SJSA1 (cell line): Measurements from ENCODE around the gene HMCN2. TPM values are rescaled to one million over a fixed set of nuclear protein-coding genes. Genes with fewer than 3 reads are reported as not detected.

ENCODE experiments used
- DNase-seq, 2 experiments: peaks; one replicate each; pipeline ENCODE4 v3.0.0-alpha.2; 2015 to 2020; ENCODE audit warnings: low spot score in 2 of 2, low read depth in 1 of 2
- H3K27ac ChIP-seq: fragments of 250-450 bp; sonication (Bioruptor Pico); 2 replicates; pipeline ENCODE4 v1.5.1; 2020; ENCODE audit warnings: mild to moderate bottlenecking, moderate library complexity
- H3K27me3 ChIP-seq: fragments of 250-450 bp; sonication (Bioruptor Pico); replicated peaks from 2 replicates; pipeline ENCODE4 v1.5.1; 2020; ENCODE audit warnings: mild to moderate bottlenecking, moderate library complexity
- H3K36me3 ChIP-seq: fragments of 250-450 bp; sonication (Bioruptor Pico); 2 replicates; pipeline ENCODE4 v1.5.1; 2020; ENCODE audit warnings: mild to moderate bottlenecking
- H3K4me1 ChIP-seq: fragments of 250-450 bp; sonication (Bioruptor Pico); replicated peaks from 2 replicates; pipeline ENCODE4 v1.6.1; 2021; ENCODE audit warnings: mild to moderate bottlenecking
- H3K4me3 ChIP-seq: fragments of 250-450 bp; sonication (Bioruptor Pico); 2 replicates; pipeline ENCODE4 v1.5.1; 2020; ENCODE audit warnings: mild to moderate bottlenecking
- H3K9me3 ChIP-seq: fragments of 250-450 bp; sonication (Bioruptor Pico); replicated peaks from 2 replicates; pipeline ENCODE4 v1.5.1; 2020; ENCODE audit warnings: mild to moderate bottlenecking
- total RNA-seq: library from RNA; depleted of rRNA; stranded (reverse); fragments of >200 nt; shearing (Covaris generic); gene quantifications from 2 replicates; pipeline ENCODE4 v1.2.3, GENCODE V29; 2014

Gene HMCN2
- total RNA-seq, 1 experiment from 2014 or later, result 1.9 TPM

DNA sequence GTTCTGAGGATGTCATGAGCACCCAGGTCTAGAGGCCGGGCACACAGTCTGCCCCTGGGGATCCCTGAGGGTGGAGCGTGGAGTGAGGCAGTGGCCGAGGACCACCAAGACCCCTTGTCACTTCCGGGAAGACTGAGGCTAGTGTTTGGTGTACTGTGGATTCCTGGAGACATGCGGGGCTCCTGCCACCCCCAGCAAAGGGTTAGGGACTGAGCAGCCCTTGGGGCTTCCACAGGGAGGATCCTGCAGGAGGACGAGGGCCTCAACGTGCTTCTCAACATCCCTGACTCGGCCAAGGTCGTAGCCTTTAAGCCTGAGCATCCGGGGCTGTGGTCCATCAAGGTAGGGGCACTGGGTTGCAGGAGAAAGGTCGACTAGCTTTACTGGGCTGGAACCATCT, 29.9 kb downstream of the HMCN2 start:
- H3K36me3 ChIP-seq, result no peaks in the 10 kb centered on the region
- H3K4me1 ChIP-seq, result no peaks in the 10 kb centered on the region
- H3K27me3 ChIP-seq, result peaks cover 5% of the 10 kb centered on the region; the same call in 1 of the 2 replicates
- H3K27ac ChIP-seq, result no peak overlapping the region
- H3K9me3 ChIP-seq, result no peaks in the 10 kb centered on the region
- no peak overlapping the region for H3K4me3 ChIP-seq
- no peak for DNase-seq

DNA sequence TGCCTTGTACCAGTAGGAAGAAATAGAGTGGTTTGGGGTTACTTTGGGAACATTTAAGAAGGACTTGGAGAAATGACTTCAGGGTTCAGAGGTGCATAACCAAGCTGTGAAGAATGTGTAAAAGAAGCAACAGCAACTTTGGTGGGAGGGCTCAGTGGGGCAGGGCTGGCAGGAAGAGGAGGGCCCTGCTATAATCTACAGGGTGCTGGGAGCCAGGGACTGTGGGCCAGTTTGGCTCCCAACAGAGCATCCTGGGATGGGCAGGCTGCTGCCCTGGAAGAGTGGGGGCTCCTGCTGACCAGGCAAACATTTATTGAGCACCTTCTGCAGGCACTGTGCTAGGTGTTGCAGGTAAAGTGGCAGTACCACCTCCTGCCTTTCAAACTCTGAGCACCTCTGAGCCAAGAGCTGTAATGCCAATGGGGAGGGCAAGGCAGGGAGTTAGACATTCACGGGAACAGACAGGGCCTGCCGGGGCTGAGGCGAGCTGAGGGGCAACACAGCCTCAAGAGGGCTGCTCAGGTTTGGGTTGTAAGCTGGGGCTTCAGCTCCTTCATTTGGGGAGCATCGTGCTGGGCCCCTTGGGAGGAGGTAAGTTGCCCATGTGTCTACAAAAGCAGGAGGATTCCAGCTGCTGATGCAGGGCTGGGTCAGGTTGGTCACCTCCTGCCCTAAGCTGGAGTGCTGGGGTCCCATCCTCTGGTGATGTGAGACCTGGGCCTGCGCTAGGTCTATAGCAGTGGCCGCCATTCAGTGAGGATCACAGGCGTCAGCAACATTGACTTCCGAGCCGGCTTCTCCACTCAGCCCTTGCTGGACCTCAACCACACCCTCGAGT, 30.6 kb downstream of the HMCN2 start:
- no peaks in the 10 kb centered on the region for H3K36me3 ChIP-seq
- no peaks in the 10 kb centered on the region for H3K9me3 ChIP-seq

DNA sequence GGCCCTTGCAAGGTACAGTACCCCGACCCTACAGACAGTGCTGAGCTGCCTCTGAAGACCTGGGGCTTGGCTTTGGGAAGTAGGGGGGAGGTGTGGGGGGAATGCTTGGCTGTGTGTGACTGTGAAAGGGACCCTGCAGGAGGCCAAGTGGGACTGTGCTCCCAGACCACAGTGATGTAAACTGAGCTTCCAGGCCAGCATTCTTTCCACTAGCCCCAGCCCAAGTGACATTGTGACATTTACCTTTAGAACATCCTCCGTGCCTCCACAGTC, 31.2 kb downstream of the HMCN2 start:
- no peaks in the 10 kb centered on the region for H3K9me3 ChIP-seq

More for the DNA sequence above, 30.6 kb downstream of the HMCN2 start:
- Histone ChIP-seq H3K27ac (no peak overlapping the region), H3K4me1 (no peaks in the 10 kb centered on the region), H3K4me3 (no peak overlapping the region), H3K27me3 (peaks cover 5% of the 10 kb centered on the region; the same call in 1 of the 2 replicates)
- no peak for DNase-seq

DNA sequence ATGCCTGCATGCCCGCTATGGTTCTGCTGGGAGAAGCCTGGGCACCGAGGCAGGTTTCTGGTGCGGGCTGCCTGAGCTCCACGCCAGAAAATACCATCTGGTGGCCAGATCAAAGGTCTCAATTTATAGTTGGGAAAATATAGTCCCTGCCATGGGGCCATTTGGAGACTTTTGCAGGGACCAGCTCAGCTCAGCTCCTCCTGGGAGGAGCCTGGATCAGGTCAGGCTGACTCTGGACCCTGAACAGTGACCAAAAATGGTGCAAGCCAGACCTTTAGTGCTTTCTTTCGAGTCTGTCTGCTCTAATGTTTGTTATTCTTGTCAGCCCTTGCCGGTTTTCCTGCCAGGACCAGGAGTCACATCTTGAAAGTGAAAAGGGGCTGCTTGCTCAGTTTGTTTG, 31.8 kb downstream of the HMCN2 start:
- Histone ChIP-seq H3K36me3 (no peaks in the 10 kb centered on the region), H3K27ac (no peak overlapping the region), H3K9me3 (no peaks in the 10 kb centered on the region), H3K27me3 (peaks cover 3% of the 10 kb centered on the region; the same call in 1 of the 2 replicates), H3K4me1 (0 out of 2 replicates have a peak, but pooled peaks cover 5% of the 10 kb centered on the region), H3K4me3 (no peak overlapping the region)
- no peak for DNase-seq

More for the DNA sequence above, 31.2 kb downstream of the HMCN2 start:
- H3K27ac ChIP-seq, result no peak overlapping the region
- 0 out of 2 replicates have a peak, but pooled peaks cover 5% of the 10 kb centered on the region for H3K4me1 ChIP-seq
- peaks cover 5% of the 10 kb centered on the region; the same call in 1 of the 2 replicates for H3K27me3 ChIP-seq
- no peaks in the 10 kb centered on the region for H3K36me3 ChIP-seq
- no peak for DNase-seq
- no peak overlapping the region for H3K4me3 ChIP-seq

DNA sequence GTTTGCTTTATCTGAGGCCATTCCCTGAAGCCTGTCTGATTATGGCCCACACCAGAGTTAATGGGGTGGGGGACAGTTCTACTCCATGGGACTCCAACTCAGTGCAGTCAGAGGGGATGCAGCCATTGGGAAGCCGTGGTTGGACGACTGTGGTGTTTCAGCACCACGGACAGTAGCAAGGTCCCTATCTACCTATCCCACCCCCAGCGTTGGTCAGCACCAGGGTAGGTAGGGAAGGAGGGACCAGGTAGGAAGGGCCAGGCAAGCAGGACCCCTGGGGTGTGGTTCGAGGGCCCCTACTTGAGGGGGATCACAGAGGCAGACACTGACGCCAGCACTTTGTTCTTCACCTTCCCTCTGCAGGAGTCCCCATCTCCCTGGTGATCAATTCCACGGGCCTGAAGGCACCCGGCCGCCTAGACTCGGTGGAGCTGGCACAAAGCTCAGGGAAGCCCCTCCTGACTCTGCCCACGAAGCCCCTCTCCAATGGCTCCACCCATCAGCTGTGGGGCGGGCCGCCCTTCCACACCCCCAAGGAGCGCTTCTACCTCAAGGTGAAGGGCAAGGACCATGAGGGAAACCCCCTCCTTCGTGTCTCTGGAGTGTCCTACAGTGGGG, 33.2 kb downstream of the HMCN2 start:
- DNase-seq, result no peak
- no peak overlapping the region for H3K27ac ChIP-seq
- H3K36me3 ChIP-seq, result no peaks in the 10 kb centered on the region
- H3K9me3 ChIP-seq, result no peaks in the 10 kb centered on the region
- no peak overlapping the region for H3K4me3 ChIP-seq
- 0 out of 2 replicates have a peak, but pooled peaks cover 5% of the 10 kb centered on the region for H3K4me1 ChIP-seq
- H3K27me3 ChIP-seq, result peaks cover 3% of the 10 kb centered on the region

DNA sequence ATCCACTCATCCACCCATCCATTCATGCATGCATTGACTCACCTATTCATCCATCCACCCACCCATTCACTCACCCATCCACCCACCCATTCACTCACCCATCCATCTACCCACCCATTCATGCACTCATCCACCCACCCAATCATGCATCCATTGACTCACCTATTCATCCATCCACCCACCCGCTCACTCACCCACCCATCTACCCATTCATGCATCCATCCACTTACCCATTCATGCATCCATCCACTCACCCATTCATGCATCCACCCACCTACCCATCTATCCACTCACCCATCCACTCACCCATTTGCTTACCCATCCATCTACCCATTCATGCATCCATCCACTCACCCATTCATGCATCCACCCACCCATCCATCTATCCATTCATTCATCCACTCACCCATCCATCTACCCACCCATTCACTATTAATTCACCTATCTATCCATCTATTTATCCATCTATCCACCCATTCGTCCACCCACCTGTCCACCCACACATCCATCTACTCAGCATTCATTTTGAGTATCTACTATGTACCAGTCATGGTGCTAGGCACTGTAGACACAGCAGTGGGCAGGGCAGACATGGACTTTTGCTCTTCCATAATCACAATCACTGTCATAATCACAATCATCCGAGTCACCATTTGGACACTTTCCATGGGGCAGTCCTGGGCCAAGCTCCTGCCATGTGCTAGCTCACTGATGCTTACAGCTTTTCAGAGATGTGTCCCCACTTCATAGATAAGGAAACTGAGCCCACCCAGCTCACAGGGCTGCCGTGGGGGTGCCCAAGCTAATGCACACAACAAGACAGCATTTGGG, 34.4 kb downstream of the HMCN2 start:
- Histone ChIP-seq H3K36me3 (no peaks in the 10 kb centered on the region), H3K27ac (no peak overlapping the region), H3K4me1 (0 out of 2 replicates have a peak, but pooled peaks cover 5% of the 10 kb centered on the region), H3K27me3 (peaks cover 14% of the 10 kb centered on the region), H3K4me3 (no peak overlapping the region), H3K9me3 (no peaks in the 10 kb centered on the region)
- no peak for DNase-seq

DNA sequence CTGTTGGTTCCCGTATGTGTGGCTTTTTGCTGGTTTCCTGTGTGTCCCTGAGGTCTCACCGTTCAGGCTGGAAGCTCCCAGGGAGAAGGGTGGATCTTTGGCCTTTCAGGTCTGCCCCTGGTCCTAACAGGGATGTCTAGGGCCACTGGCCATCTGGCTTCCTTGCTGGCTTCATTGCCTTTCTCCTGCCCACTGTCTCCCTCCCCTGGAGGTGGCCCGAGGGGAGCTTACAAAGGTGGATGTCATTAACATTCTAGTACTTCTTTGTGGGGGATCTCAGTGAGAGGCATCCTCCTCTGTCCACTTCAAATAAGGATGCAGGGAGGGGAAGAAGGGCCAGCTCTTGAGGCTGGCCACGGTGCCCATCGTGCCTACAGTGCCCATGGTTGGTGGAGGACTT, 35.2 kb downstream of the HMCN2 start:
- Histone ChIP-seq H3K9me3 (no peaks in the 10 kb centered on the region), H3K36me3 (no peaks in the 10 kb centered on the region), H3K4me1 (0 out of 2 replicates have a peak, but pooled peaks cover 5% of the 10 kb centered on the region), H3K27me3 (peaks cover 14% of the 10 kb centered on the region), H3K27ac (no peak overlapping the region), H3K4me3 (no peak overlapping the region)
- no peak for DNase-seq

DNA sequence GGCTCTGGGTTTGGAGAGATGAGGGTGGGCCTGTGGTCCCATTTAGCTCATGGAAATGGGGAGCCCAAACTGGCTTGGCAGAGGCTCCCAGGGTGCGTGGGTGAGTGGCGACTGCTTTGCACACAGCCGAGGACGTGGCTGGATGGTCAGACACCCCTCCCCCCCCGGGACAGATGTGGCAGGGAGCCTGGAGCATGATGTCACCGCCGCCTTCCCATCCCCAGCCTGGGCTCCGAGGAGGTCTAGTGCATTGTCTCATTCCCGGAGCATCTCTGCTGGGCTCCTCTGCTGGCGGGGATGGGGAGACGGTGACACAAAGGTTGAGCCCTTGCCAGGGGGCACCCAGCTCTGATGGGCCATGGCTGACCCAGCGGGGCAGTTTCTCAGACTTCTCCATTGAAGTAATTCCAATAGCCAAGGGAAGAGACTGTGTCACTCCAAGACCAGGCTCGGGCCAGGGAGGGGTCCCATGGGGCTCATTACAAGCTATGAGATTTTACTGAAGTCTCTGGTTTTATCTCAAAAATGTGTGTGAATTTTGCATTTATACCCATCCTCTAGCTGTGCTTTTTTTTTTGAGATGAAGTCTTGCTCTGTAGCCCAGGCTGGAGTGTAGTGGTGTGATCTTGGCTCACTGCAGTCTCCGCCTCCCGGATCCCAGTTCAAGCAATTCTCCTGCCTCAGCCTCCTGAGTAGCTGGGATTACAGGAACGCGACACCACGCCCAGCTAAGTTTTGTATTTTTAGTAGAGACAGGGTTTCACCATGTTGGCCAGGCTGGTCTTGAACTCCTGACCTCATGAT, 36.1 kb downstream of the HMCN2 start:
- Histone ChIP-seq H3K4me3 (no peak overlapping the region), H3K27ac (no peak overlapping the region), H3K9me3 (no peaks in the 10 kb centered on the region), H3K4me1 (0 out of 2 replicates have a peak, but pooled peaks cover 5% of the 10 kb centered on the region), H3K27me3 (peaks cover 14% of the 10 kb centered on the region), H3K36me3 (no peaks in the 10 kb centered on the region)
- DNase-seq, result no peak

DNA sequence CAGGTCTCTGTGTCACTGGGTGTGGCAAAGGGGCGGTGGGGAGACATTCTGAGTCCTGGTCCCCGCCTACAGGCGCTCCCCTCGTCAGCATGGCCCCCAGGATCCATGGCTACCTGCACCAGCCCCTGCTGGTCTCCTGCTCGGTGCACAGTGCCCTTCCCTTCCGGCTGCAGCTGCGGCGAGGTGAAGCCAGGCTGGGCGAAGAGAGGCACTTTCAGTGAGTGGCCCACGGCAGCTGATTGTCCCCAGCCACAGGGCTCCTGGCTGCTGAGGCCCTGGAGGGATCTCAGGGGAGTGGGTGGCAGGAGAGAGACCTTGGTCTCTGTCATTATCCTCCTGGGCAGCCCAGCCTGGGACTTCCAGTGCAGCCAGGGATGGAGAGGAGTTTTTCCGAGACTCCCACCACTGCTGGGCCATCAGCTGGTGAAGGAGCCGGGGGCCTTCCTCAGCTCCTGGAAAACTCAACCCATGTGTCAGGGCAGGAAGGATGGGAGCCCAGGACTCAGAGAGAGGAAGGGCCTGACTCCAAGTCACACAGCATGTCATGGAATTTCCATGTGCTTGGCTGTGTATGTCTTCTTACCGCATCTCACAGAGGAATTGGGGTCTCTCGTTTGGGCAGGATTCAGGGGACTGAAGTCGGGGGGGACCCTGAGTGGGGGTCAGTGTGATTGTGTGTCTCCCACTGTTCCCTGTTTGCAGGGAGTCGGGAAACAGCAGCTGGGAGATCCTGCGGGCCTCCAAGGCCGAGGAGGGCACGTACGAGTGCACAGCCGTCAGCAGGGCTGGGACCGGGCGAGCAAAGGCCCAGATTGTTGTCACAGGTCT, 37.4 kb downstream of the HMCN2 start:
- Histone ChIP-seq H3K36me3 (no peaks in the 10 kb centered on the region), H3K27ac (no peak overlapping the region), H3K9me3 (no peaks in the 10 kb centered on the region), H3K4me3 (no peak overlapping the region), H3K4me1 (0 out of 2 replicates have a peak, but pooled peaks cover 5% of the 10 kb centered on the region), H3K27me3 (peaks cover 14% of the 10 kb centered on the region)
- no peak for DNase-seq

DNA sequence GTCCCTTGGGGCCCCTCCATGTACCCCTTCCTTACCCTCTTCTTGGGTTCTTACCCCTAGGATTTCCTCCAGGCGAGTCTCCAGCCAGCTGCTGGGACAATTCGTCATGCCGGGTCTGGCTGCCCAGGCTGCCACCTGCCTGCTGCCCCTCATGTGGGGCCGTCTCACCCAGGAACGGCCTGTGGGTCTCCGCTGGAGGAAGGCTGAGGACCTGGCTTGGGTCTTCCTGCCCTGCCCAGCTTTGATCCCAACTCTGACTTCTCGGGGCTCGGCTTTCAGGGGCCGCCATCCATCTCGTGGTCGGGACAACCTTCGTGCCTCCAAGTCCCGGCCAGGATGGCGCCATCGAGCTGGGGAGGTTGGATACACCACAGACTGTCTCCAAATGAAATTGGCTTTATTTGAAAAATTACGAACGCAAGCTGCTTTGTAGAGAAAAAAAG, 38.1 kb downstream of the HMCN2 start:
- DNase-seq, result no peak
- H3K36me3 ChIP-seq, result no peaks in the 10 kb centered on the region
- H3K4me1 ChIP-seq, result 0 out of 2 replicates have a peak, but pooled peaks cover 5% of the 10 kb centered on the region
- H3K27me3 ChIP-seq, result peaks cover 14% of the 10 kb centered on the region
- H3K4me3 ChIP-seq, result no peak overlapping the region
- H3K27ac ChIP-seq, result no peak overlapping the region
- no peaks in the 10 kb centered on the region for H3K9me3 ChIP-seq

DNA sequence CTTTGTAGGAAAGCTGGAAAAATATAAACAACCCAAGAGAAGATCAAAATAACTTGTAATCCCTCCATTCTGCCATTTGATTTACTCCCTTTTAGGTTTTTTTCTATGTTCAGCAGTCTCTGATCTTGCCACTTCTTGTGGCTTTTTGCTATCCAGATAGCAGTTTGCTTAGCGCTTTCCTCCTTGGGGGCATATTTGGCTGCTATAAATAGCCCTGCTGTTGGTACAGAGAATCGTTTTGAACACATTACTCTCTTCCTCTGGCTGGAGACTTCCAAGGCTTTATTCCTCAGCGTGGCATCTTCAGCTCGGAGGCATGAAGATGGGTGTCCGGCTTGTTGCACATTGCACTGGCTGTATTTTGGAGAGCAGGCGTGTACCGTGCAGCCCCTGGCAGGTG, 38.6 kb downstream of the HMCN2 start:
- Histone ChIP-seq H3K9me3 (no peaks in the 10 kb centered on the region), H3K4me1 (0 out of 2 replicates have a peak, but pooled peaks cover 5% of the 10 kb centered on the region)
- DNase-seq, result no peak

DNA sequence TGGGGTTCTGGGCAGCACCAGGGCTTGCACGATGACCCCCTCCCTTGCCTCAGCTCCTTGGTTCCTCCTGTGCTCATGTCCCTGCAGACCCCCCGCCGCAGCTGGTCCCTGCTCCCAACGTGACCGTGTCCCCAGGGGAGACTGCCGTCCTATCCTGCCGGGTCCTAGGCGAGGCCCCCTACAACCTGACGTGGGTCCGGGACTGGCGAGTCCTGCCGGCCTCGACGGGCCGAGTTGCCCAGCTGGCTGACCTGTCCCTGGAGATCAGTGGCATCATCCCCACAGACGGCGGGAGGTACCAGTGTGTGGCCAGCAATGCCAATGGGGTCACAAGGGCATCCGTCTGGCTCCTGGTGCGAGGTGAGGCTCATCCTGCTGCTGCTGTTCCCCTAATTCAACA, 39.1 kb downstream of the HMCN2 start:
- H3K27ac ChIP-seq, result no peak overlapping the region
- H3K4me3 ChIP-seq, result no peak overlapping the region
- peaks cover 14% of the 10 kb centered on the region for H3K27me3 ChIP-seq
- H3K36me3 ChIP-seq, result no peaks in the 10 kb centered on the region
- no peaks in the 10 kb centered on the region for H3K9me3 ChIP-seq
- H3K4me1 ChIP-seq, result 0 out of 2 replicates have a peak, but pooled peaks cover 5% of the 10 kb centered on the region
- DNase-seq, result no peak

More for the DNA sequence above, 38.6 kb downstream of the HMCN2 start:
- no peaks in the 10 kb centered on the region for H3K36me3 ChIP-seq
- H3K27ac ChIP-seq, result no peak overlapping the region
- peaks cover 14% of the 10 kb centered on the region for H3K27me3 ChIP-seq
- H3K4me3 ChIP-seq, result no peak overlapping the region
